H1 (cell line): Measurements from ENCODE around the gene CFAP61.

Experiments used
- BRCA1 ChIP-seq: IDR thresholded peaks from 2 replicates; pipeline ENCODE4 v1.6.1; 2012; ENCODE audit warnings: low read depth, low read length, improper control_type of control experiment
- CBX8 ChIP-seq: fragments of 300-800, 300-1000 bp; sonication (generic); IDR thresholded peaks from 2 replicates; pipeline ENCODE4 v1.7.1; 2016; ENCODE audit warnings: low read depth, low read length, borderline replicate concordance
- CREB1 ChIP-seq: IDR thresholded peaks from 2 replicates; pipeline ENCODE4 v1.6.1; 2012; ENCODE audit warnings: inconsistent platforms
- CTCF ChIP-seq, 3 experiments: IDR thresholded peaks; 1 replicate in 2 of 3; 2 replicates in 1 of 3; pipeline versions ENCODE4 v1.5.1 to v1.6.1; 2011; ENCODE audit warnings: low read length in 3 of 3, mild to moderate bottlenecking in 3 of 3, inconsistent platforms in 2 of 3, low read depth in 1 of 3, moderate library complexity in 1 of 3; ENCODE audit not compliant: insufficient read depth in 1 of 3; ENCODE audit errors: control extremely low read depth in 1 of 3
- JUND ChIP-seq: IDR thresholded peaks from 2 replicates; pipeline ENCODE4 v1.6.1; 2011; ENCODE audit warnings: mild to moderate bottlenecking, improper control_type of control experiment, low read length
- MAFK ChIP-seq: IDR thresholded peaks from 2 replicates; pipeline ENCODE4 v1.6.1; 2012; ENCODE audit warnings: low read depth, mild to moderate bottlenecking, improper control_type of control experiment, low read length
- POLR2AphosphoS5 ChIP-seq: IDR thresholded peaks from 2 replicates; pipeline ENCODE4 v1.6.1; 2011; ENCODE audit warnings: low read depth, low read length
- RNF2 ChIP-seq: fragments of 200-900, 300-1000 bp; sonication (generic); IDR thresholded peaks from 2 replicates; pipeline ENCODE4 v1.7.1; 2016; ENCODE audit warnings: borderline replicate concordance, low read depth, mild to moderate bottlenecking, antibody characterized with exemption, low read length; ENCODE audit not compliant: poor library complexity, severe bottlenecking; ENCODE audit errors: missing control alignments
- SP1 ChIP-seq: IDR thresholded peaks from 2 replicates; pipeline ENCODE4 v1.6.1; 2011; ENCODE audit warnings: low read depth, low read length
- TAF7 ChIP-seq: optimal IDR thresholded peaks from 2 replicates; pipeline ENCODE3; 2011; ENCODE audit warnings: low read depth, mild to moderate bottlenecking, inconsistent platforms, low read length, moderate library complexity, borderline replicate concordance
- YY1 ChIP-seq: IDR thresholded peaks from 2 replicates; pipeline ENCODE4 v1.6.1; 2011; ENCODE audit warnings: low read depth, mild to moderate bottlenecking, low read length
- TF ChIP-seq, protein P1 (sequence below): IDR thresholded peaks from 2 replicates; pipeline ENCODE4 v1.6.1; 2011; ENCODE audit warnings: low read length, improper control_type of control experiment

DNA sequence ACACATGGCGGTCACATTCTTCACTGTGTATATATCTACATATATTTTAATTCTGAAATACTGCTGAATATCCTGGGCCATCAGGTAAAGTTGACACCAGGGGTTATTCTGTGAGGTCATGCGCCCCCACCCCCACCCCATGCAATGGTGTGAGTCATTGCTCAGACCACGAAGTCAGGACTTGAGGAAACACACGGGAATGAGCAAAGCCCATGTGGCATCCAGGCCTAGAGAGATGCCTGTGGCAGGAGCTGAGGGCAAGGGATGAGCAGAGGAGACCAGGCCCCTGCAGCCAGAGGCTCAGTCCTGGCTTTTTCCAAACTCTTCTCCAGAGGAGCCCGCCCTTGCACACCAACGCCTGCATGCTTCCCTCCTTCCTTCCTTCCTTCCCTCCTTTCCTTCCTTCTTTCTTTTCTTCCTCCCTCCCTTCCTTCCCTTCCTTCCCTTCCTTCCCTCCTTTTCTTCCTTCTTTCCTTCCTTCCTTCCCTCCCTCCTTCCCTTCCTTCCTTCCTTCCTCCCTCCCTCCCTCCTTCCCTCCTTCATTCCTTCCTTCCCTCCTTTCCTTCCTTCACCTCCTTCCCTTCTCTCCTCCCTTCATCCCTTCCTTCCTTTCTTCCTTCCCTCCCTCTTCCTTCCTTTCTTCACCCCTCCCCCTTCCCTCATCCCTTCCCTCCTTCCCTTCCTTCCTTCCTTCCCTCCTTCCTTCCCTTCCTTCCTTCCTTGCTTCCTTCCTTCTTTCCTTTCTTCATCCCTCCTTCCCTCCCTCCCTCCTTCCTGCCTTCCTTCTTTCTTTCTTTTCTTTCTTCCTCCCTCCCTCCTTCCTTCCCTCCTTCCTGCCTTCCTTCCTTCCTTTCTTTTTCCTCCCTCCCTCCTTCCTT is 243.5 kb downstream of the CFAP61 start:
- TF ChIP-seq CTCF (IDR thresholded peaks at IDR 0.05; ENCODE audit: control extremely low read depth in 1 of 3, insufficient read depth in 1 of 3, low read depth in 1 of 3, low read length in 3 of 3), result no peak
- no peak for TF ChIP-seq RNF2
- no peak for TF ChIP-seq CREB1
- TF ChIP-seq MAFK, result no peak
- TF ChIP-seq, protein P1, sequence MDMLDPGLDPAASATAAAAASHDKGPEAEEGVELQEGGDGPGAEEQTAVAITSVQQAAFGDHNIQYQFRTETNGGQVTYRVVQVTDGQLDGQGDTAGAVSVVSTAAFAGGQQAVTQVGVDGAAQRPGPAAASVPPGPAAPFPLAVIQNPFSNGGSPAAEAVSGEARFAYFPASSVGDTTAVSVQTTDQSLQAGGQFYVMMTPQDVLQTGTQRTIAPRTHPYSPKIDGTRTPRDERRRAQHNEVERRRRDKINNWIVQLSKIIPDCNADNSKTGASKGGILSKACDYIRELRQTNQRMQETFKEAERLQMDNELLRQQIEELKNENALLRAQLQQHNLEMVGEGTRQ, result no peak
- TF ChIP-seq BRCA1, result no peak
- no peak for TF ChIP-seq POLR2AphosphoS5
- TF ChIP-seq YY1, result no peak
- no peak for TF ChIP-seq CBX8
- TF ChIP-seq TAF7, result no peak
- TF ChIP-seq SP1, result no peak
- no peak for TF ChIP-seq JUND
